ENCODE data around the gene NAALADL2. TPM values are rescaled to one million over a fixed set of nuclear protein-coding genes. Genes with fewer than 3 reads are reported as not detected.

NAALADL2 gene
- polyA plus RNA-seq, 1 donor from 2014 or later = 1.6 TPM

GRCh38 chr3:175278680-175279079, 419.5 kb downstream of the NAALADL2 start:
- H3K27ac ChIP-seq (ENCODE audit: low read length) = no peak overlapping the region
- H2AFZ ChIP-seq (ENCODE audit: low read depth, low read length) = no peak overlapping the region
- no peak overlapping the region for H3K9ac ChIP-seq (ENCODE audit: low read length)
- H4K20me1 ChIP-seq (ENCODE audit: insufficient read depth) = no peaks in the 10 kb centered on the region
- no peaks in the 10 kb centered on the region for H3F3A ChIP-seq (ENCODE audit: insufficient read depth, low read length, poor library complexity, severe bottlenecking)
- no peaks in the 10 kb centered on the region for H3K9me2 ChIP-seq (ENCODE audit: insufficient read depth, low read length)
- H3K79me2 ChIP-seq (replicated peaks; ENCODE audit: insufficient read depth, low read length) = no peaks in the 10 kb centered on the region
- H3K27me3 ChIP-seq (ENCODE audit: insufficient read depth, low read depth, low read length) = no peaks in the 10 kb centered on the region
- no peak overlapping the region for H3K4me3 ChIP-seq (ENCODE audit: low read length)
- H3K9me3 ChIP-seq (ENCODE audit: low read length) = no peaks in the 10 kb centered on the region
- no peaks in the 10 kb centered on the region for H3K36me3 ChIP-seq (ENCODE audit: insufficient read depth, low read length)
- no peak overlapping the region for H3K4me2 ChIP-seq (ENCODE audit: low read length)
- TF ChIP-seq POLR2AphosphoS5 (IDR thresholded peaks at IDR 0.05) (no peak), TAF1 (IDR thresholded peaks at IDR 0.05; ENCODE audit: low read depth) (no peak), SMC3 (conservative IDR thresholded peaks at IDR 0.05; ENCODE audit: poor library complexity) (no peak), EZH2 (IDR thresholded peaks at IDR 0.05; ENCODE audit: borderline replicate concordance, insufficient read depth, low read length, poor library complexity, severe bottlenecking) (no peak), RAD21 (conservative IDR thresholded peaks at IDR 0.05) (no peak), EP300 (conservative IDR thresholded peaks at IDR 0.05; ENCODE audit: poor library complexity, severe bottlenecking) (no peak), CTCF (IDR thresholded peaks at IDR 0.05; ENCODE audit: poor library complexity, severe bottlenecking) (no peak), REST (IDR thresholded peaks at IDR 0.05; ENCODE audit: borderline replicate concordance) (no peak), MXI1 (conservative IDR thresholded peaks at IDR 0.05; ENCODE audit: poor library complexity, severe bottlenecking) (no peak)

- H3K9me3 ChIP-seq (ENCODE audit: low read length) = no peaks in the 10 kb centered on the region
- H2AFZ ChIP-seq (ENCODE audit: low read depth, low read length) = no peak overlapping the region
- no peak overlapping the region for H3K27ac ChIP-seq (ENCODE audit: low read length)
- H3F3A ChIP-seq (ENCODE audit: insufficient read depth, low read length, poor library complexity, severe bottlenecking) = no peaks in the 10 kb centered on the region
- H3K4me2 ChIP-seq (ENCODE audit: low read length) = no peak overlapping the region
- no peaks in the 10 kb centered on the region for H3K27me3 ChIP-seq (ENCODE audit: insufficient read depth, low read depth, low read length)
- H3K36me3 ChIP-seq (ENCODE audit: insufficient read depth, low read length) = no peaks in the 10 kb centered on the region
- H3K4me3 ChIP-seq (ENCODE audit: low read length) = no peak overlapping the region
- H3K9ac ChIP-seq (ENCODE audit: low read length) = no peak overlapping the region
- no peaks in the 10 kb centered on the region for H3K79me2 ChIP-seq (replicated peaks; ENCODE audit: insufficient read depth, low read length)
- H4K20me1 ChIP-seq (ENCODE audit: insufficient read depth) = no peaks in the 10 kb centered on the region
- no peaks in the 10 kb centered on the region for H3K9me2 ChIP-seq (ENCODE audit: insufficient read depth, low read length)
- TF ChIP-seq EP300 (conservative IDR thresholded peaks at IDR 0.05; ENCODE audit: poor library complexity, severe bottlenecking) (no peak), TAF1 (IDR thresholded peaks at IDR 0.05; ENCODE audit: low read depth) (no peak), MXI1 (conservative IDR thresholded peaks at IDR 0.05; ENCODE audit: poor library complexity, severe bottlenecking) (no peak), CTCF (IDR thresholded peaks at IDR 0.05; ENCODE audit: poor library complexity, severe bottlenecking) (no peak), EZH2 (IDR thresholded peaks at IDR 0.05; ENCODE audit: borderline replicate concordance, insufficient read depth, low read length, poor library complexity, severe bottlenecking) (no peak), REST (IDR thresholded peaks at IDR 0.05; ENCODE audit: borderline replicate concordance) (no peak), SMC3 (conservative IDR thresholded peaks at IDR 0.05; ENCODE audit: poor library complexity) (no peak), RAD21 (conservative IDR thresholded peaks at IDR 0.05) (no peak), POLR2AphosphoS5 (IDR thresholded peaks at IDR 0.05) (no peak)
These were observed 420.3 kb downstream of the NAALADL2 start for GRCh38 chr3:175279457-175279856.
